Measurements from ENCODE around the gene PPID. TPM values are rescaled to one million over a fixed set of nuclear protein-coding genes. Genes with fewer than 3 reads are reported as not detected.

PPID gene
- polyA plus RNA-seq, 1 donor from 2014 or later, result 65.2 TPM

DNA sequence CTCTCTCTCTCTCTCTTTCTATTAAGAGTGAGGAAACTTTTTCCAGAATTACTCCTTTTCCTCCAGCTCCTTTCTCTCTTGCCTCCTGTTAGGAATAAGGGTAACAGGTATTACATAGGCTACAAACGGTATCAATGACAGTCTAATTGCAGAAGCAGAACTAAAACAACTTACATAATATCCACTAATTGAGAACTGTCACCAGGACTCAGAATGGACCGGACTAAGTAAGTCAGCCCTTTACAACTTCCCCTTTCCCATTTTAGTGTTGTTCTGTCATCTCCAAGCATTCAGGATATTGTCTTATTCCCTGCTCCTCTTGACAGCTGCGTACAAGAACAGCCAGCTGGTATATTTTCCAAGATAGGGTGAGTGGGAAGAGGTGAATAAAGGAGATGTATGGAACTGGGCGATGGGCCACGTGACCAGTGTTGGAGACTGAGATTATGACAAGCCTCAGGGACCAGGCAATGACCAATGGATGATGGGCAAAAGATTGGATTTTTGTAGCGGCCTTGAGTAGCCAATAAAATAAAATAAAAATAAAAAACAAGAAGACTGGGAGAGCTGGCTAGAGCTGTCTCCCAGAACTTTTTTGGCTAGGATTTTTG is 43.3 kb upstream of the PPID start:
- no peak overlapping the region for H3K9ac ChIP-seq (ENCODE audit: low read length)
- TF ChIP-seq EP300 (conservative IDR thresholded peaks at IDR 0.05; ENCODE audit: poor library complexity, severe bottlenecking) (no peak), EZH2 (IDR thresholded peaks at IDR 0.05; ENCODE audit: borderline replicate concordance, insufficient read depth, low read length, poor library complexity, severe bottlenecking) (no peak), POLR2AphosphoS5 (IDR thresholded peaks at IDR 0.05) (no peak), TAF1 (IDR thresholded peaks at IDR 0.05; ENCODE audit: low read depth) (no peak), SMC3 (conservative IDR thresholded peaks at IDR 0.05; ENCODE audit: poor library complexity) (no peak), RAD21 (conservative IDR thresholded peaks at IDR 0.05) (no peak), MXI1 (conservative IDR thresholded peaks at IDR 0.05; ENCODE audit: poor library complexity, severe bottlenecking) (no peak)
- TF ChIP-seq, protein P1, sequence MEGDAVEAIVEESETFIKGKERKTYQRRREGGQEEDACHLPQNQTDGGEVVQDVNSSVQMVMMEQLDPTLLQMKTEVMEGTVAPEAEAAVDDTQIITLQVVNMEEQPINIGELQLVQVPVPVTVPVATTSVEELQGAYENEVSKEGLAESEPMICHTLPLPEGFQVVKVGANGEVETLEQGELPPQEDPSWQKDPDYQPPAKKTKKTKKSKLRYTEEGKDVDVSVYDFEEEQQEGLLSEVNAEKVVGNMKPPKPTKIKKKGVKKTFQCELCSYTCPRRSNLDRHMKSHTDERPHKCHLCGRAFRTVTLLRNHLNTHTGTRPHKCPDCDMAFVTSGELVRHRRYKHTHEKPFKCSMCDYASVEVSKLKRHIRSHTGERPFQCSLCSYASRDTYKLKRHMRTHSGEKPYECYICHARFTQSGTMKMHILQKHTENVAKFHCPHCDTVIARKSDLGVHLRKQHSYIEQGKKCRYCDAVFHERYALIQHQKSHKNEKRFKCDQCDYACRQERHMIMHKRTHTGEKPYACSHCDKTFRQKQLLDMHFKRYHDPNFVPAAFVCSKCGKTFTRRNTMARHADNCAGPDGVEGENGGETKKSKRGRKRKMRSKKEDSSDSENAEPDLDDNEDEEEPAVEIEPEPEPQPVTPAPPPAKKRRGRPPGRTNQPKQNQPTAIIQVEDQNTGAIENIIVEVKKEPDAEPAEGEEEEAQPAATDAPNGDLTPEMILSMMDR (IDR thresholded peaks at IDR 0.05; ENCODE audit: poor library complexity, severe bottlenecking), result no peak
- TF ChIP-seq, protein P2, sequence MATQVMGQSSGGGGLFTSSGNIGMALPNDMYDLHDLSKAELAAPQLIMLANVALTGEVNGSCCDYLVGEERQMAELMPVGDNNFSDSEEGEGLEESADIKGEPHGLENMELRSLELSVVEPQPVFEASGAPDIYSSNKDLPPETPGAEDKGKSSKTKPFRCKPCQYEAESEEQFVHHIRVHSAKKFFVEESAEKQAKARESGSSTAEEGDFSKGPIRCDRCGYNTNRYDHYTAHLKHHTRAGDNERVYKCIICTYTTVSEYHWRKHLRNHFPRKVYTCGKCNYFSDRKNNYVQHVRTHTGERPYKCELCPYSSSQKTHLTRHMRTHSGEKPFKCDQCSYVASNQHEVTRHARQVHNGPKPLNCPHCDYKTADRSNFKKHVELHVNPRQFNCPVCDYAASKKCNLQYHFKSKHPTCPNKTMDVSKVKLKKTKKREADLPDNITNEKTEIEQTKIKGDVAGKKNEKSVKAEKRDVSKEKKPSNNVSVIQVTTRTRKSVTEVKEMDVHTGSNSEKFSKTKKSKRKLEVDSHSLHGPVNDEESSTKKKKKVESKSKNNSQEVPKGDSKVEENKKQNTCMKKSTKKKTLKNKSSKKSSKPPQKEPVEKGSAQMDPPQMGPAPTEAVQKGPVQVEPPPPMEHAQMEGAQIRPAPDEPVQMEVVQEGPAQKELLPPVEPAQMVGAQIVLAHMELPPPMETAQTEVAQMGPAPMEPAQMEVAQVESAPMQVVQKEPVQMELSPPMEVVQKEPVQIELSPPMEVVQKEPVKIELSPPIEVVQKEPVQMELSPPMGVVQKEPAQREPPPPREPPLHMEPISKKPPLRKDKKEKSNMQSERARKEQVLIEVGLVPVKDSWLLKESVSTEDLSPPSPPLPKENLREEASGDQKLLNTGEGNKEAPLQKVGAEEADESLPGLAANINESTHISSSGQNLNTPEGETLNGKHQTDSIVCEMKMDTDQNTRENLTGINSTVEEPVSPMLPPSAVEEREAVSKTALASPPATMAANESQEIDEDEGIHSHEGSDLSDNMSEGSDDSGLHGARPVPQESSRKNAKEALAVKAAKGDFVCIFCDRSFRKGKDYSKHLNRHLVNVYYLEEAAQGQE (IDR thresholded peaks at IDR 0.05; ENCODE audit: borderline replicate concordance), result no peak
- H3K79me2 ChIP-seq (replicated peaks; ENCODE audit: insufficient read depth, low read length), result peaks cover 37% of the 10 kb centered on the region
- no peaks in the 10 kb centered on the region for H3F3A ChIP-seq (ENCODE audit: insufficient read depth, low read length, poor library complexity, severe bottlenecking)
- H3K27ac ChIP-seq (ENCODE audit: low read length), result no peak overlapping the region
- H4K20me1 ChIP-seq (ENCODE audit: insufficient read depth), result no peaks in the 10 kb centered on the region
- H3K4me2 ChIP-seq (ENCODE audit: low read length), result no peak overlapping the region
- H3K9me3 ChIP-seq (ENCODE audit: low read length), result no peaks in the 10 kb centered on the region
- H3K27me3 ChIP-seq (ENCODE audit: insufficient read depth, low read depth, low read length), result no peaks in the 10 kb centered on the region
- H3K4me3 ChIP-seq (ENCODE audit: low read length), result no peak overlapping the region
- H3K9me2 ChIP-seq (ENCODE audit: insufficient read depth, low read length), result no peaks in the 10 kb centered on the region
- no peaks in the 10 kb centered on the region for H3K36me3 ChIP-seq (ENCODE audit: insufficient read depth, low read length)
- no peak overlapping the region for H2AFZ ChIP-seq (ENCODE audit: low read depth, low read length)

DNA sequence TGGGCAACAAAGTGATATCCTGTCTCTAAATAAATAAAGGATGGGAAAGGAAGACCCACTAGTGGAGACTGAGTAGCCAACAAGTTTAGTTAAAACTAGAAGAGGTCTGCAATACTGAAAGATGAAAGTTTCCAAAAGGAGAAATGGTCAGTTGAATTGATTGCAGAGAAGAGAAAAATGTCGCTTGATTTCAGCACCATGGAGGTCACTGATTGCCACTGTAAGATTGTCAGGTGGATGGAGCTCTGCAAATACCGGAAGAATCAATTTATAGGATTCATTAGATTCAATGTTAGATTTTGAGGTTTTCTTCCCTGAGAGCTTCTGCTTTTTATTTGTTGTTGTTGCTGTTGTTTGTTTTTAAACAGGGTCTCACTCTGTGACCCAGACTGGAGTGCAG is 40.3 kb upstream of the PPID start:
- Histone ChIP-seq H3F3A (ENCODE audit: insufficient read depth, low read length, poor library complexity, severe bottlenecking) (no peaks in the 10 kb centered on the region), H3K27me3 (ENCODE audit: insufficient read depth, low read depth, low read length) (no peaks in the 10 kb centered on the region), H3K4me3 (ENCODE audit: low read length) (no peak overlapping the region), H3K27ac (ENCODE audit: low read length) (no peak overlapping the region), H3K79me2 (replicated peaks; ENCODE audit: insufficient read depth, low read length) (peaks cover 15% of the 10 kb centered on the region), H3K4me2 (ENCODE audit: low read length) (no peak overlapping the region), H3K36me3 (ENCODE audit: insufficient read depth, low read length) (no peaks in the 10 kb centered on the region), H3K9me2 (ENCODE audit: insufficient read depth, low read length) (no peaks in the 10 kb centered on the region), H4K20me1 (ENCODE audit: insufficient read depth) (no peaks in the 10 kb centered on the region), H3K9ac (ENCODE audit: low read length) (no peak overlapping the region), H2AFZ (ENCODE audit: low read depth, low read length) (no peak overlapping the region), H3K9me3 (ENCODE audit: low read length) (no peaks in the 10 kb centered on the region)
- TF ChIP-seq EP300 (conservative IDR thresholded peaks at IDR 0.05; ENCODE audit: poor library complexity, severe bottlenecking), result no peak
- TF ChIP-seq POLR2AphosphoS5 (IDR thresholded peaks at IDR 0.05), result no peak
- no peak for TF ChIP-seq RAD21 (conservative IDR thresholded peaks at IDR 0.05)
- no peak for TF ChIP-seq EZH2 (IDR thresholded peaks at IDR 0.05; ENCODE audit: borderline replicate concordance, insufficient read depth, low read length, poor library complexity, severe bottlenecking)
- TF ChIP-seq, protein P1 (IDR thresholded peaks at IDR 0.05; ENCODE audit: poor library complexity, severe bottlenecking), result no peak
- TF ChIP-seq TAF1 (IDR thresholded peaks at IDR 0.05; ENCODE audit: low read depth), result no peak
- TF ChIP-seq SMC3 (conservative IDR thresholded peaks at IDR 0.05; ENCODE audit: poor library complexity), result no peak
- no peak for TF ChIP-seq MXI1 (conservative IDR thresholded peaks at IDR 0.05; ENCODE audit: poor library complexity, severe bottlenecking)
- TF ChIP-seq, protein P2 (IDR thresholded peaks at IDR 0.05; ENCODE audit: borderline replicate concordance), result no peak

All from neural cell (in vitro differentiated cells).